Breast epithelium (tissue), 4 donors: ENCODE measurements around the gene C1orf159. TPM values are rescaled to one million over a fixed set of nuclear protein-coding genes. Genes with fewer than 3 reads are reported as not detected.

Experiments used
- DNase-seq, 2 donors: peaks; one replicate each; pipeline ENCODE4 v3.0.0-alpha.2; 2019; ENCODE audit warnings: low spot score in 2 of 2
- H3K27ac ChIP-seq, 2 donors: fragments of 200-600 bp; sonication (generic) in 1 of 2; one replicate each; pipeline ENCODE4 v1.5.1; 2016 to 2019; ENCODE audit warnings: mild to moderate bottlenecking in 1 of 2
- H3K27me3 ChIP-seq, 2 donors: fragments of 200-600 bp; sonication (generic) in 1 of 2; one replicate each; pipeline versions ENCODE4 v1.5.1 to v1.6.0; 2017 to 2019; ENCODE audit warnings: control low read depth in 1 of 2, mild to moderate bottlenecking in 1 of 2
- H3K36me3 ChIP-seq: fragments of 200-600 bp; one replicate; pipeline ENCODE4 v1.5.1; 2019
- H3K4me1 ChIP-seq, 2 donors: fragments of 200-600 bp; sonication (generic); one replicate each; pipeline ENCODE4 v1.5.1; 2016 to 2019; ENCODE audit warnings: control low read depth in 1 of 2
- H3K4me3 ChIP-seq, 3 donors: fragments of 200-600 bp; sonication (generic); 1 replicate in 2 of 3; 2 replicates in 1 of 3; pipeline ENCODE4 v1.5.1; 2016 to 2019; ENCODE audit warnings: mild to moderate bottlenecking in 3 of 3, moderate library complexity in 2 of 3
- H3K9me3 ChIP-seq, 2 donors: fragments of 200-600 bp; sonication (generic) in 1 of 2; one replicate each; pipeline ENCODE4 v1.5.1; 2016 to 2019; ENCODE audit warnings: control low read depth in 1 of 2
- POLR2A ChIP-seq: fragments of 450-650 bp; IDR thresholded peaks from one replicate; pipeline ENCODE4 v1.6.1; 2016; ENCODE audit warnings: antibody characterized with exemption, mild to moderate bottlenecking, moderate library complexity
- POLR2AphosphoS5 ChIP-seq, 3 donors: sonication (generic); formaldehyde crosslinking; IDR thresholded peaks; one replicate each; pipeline ENCODE4 v1.6.1; 2017; ENCODE audit warnings: antibody characterized with exemption in 3 of 3
- intact Hi-C: fragments of 100-400 bp; cut with DNase I; formaldehyde crosslinking; loops from one replicate; pipeline ENCODE4 v1.15.1; 2023; ENCODE audit warnings: low total_unique reads
- total RNA-seq, 3 donors: library from RNA; depleted of rRNA; stranded (reverse); fragments of >200 nt; gene quantifications; one replicate each; pipeline ENCODE4 v1.1.0, GENCODE V29; 2016
- TF ChIP-seq, protein P1 (sequence below), 3 donors: fragments of 450-650 bp; IDR thresholded peaks; one replicate each; pipeline ENCODE4 v1.5.1; 2016 to 2017; ENCODE audit warnings: antibody characterized with exemption in 3 of 3, mild to moderate bottlenecking in 3 of 3, moderate library complexity in 3 of 3

Gene C1orf159
- 10 to 100 TPM in 2 of 3 donors, 1 to 10 TPM in 1; 6.9 to 24.0 (median 12.5) TPM for total RNA-seq

DNA sequence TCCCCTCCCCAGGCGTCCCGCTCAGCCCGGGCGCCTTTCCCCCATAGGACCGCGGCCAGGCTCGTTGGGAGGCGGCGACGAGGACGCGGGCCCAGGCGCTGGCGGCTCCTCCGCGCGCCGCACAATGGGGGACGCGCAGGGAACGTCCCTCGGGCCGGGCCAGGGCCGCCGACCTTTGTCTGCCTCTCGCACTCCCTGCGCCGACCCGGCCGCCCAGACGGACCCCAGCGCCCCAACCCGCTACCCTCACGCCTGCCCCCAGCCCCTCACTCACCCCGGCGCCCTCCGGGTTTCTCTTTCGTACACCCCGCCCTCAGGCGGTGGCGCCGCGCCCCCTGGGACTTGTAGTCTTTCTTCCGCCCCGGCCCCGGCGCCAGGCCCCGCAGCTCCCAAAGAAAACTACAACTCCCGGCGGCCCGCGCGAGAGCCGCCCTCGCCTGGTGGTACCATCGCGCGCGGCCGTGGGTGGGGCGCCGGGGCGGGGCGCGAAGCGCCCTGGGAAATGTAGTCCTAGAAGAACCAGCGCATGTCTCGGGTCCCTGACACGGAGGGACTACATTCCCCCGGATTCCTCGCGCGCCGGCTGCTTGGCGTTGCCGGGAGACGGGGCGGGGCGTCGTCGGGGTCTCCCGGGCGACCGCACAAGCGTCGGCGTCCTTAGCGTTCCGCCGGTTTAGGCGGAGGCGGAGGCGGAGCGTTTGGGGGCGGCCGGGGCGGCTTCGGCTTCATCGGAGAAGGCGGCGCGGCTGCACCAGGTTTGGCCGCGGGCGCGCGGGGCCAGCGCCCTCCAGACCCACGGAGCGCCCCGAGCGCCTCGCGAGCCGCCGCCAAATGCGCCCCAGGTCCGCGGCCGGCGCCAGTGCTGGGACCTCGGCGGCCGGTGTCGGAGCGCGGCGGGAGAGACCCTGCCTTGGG lies at the start of gene C1orf159:
TSS of gene C1orf159 (minus strand) at position 304 of the 915 bp plus-strand sequence. CDS start 24,546 bp downstream, outside the sequence.
- H3K4me1 ChIP-seq, result peaks cover 0 to 2% of the 10 kb centered on the region in 2 donors
- peak; percentile 98 to 99 for DNase-seq
- H3K9me3 ChIP-seq, result peaks cover 8% of the 10 kb centered on the region in 2 donors
- H3K4me3 ChIP-seq, result peak within 1 kb of the TSS; percentile 76 to 99 (median 94)
- H3K27me3 ChIP-seq, result no peaks in the 10 kb centered on the region
- H3K36me3 ChIP-seq, result no peaks in the 10 kb centered on the region
- H3K27ac ChIP-seq, result peak within 1 kb of the TSS; percentile 87 to 89
- intact Hi-C loops, result no loop called here
- TF ChIP-seq, protein P1, sequence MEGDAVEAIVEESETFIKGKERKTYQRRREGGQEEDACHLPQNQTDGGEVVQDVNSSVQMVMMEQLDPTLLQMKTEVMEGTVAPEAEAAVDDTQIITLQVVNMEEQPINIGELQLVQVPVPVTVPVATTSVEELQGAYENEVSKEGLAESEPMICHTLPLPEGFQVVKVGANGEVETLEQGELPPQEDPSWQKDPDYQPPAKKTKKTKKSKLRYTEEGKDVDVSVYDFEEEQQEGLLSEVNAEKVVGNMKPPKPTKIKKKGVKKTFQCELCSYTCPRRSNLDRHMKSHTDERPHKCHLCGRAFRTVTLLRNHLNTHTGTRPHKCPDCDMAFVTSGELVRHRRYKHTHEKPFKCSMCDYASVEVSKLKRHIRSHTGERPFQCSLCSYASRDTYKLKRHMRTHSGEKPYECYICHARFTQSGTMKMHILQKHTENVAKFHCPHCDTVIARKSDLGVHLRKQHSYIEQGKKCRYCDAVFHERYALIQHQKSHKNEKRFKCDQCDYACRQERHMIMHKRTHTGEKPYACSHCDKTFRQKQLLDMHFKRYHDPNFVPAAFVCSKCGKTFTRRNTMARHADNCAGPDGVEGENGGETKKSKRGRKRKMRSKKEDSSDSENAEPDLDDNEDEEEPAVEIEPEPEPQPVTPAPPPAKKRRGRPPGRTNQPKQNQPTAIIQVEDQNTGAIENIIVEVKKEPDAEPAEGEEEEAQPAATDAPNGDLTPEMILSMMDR (IDR thresholded peaks at IDR 0.05), result peak in 2 of 3 donors; percentile 3 to 26
- TF ChIP-seq POLR2A (no peak), POLR2AphosphoS5 (IDR thresholded peaks at IDR 0.05) (peak in 2 of 3 donors; percentile 53 to 68)

DNA sequence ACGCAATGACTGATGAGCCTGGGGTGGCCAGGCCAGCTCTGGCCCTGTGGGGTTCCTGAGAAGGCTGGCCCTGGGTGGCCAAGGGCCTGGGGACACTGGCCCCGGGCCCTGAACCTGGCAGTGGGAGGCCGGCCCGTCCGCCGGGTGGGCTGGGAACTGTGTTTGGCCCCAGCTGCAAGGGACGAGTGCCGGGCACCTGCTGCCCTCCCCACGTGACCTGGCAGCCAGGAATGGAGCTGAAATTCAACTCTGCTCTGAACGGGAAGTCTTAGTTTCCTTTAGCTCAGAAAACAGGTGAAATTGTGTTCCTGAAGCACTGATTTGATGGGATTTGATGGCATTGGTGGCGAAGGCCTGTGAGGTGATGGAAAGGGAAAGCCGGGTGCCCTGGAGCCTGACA lies 49.6 kb upstream of the C1orf159 start:
- intact Hi-C loops, result no loop called here
- Histone ChIP-seq H3K9me3 (no peaks in the 10 kb centered on the region), H3K27me3 (peaks cover 0 to 17% of the 10 kb centered on the region in 2 donors), H3K4me3 (peak overlapping the region in 2 of 3 donors; percentile 62 to 63), H3K27ac (peak overlapping the region; percentile 90 to 92), H3K36me3 (no peaks in the 10 kb centered on the region), H3K4me1 (peaks cover 4 to 11% of the 10 kb centered on the region in 2 donors)
- no peak for DNase-seq
- TF ChIP-seq, protein P1 (IDR thresholded peaks at IDR 0.05), result no peak
- TF ChIP-seq POLR2A (no peak), POLR2AphosphoS5 (IDR thresholded peaks at IDR 0.05) (no peak)

DNA sequence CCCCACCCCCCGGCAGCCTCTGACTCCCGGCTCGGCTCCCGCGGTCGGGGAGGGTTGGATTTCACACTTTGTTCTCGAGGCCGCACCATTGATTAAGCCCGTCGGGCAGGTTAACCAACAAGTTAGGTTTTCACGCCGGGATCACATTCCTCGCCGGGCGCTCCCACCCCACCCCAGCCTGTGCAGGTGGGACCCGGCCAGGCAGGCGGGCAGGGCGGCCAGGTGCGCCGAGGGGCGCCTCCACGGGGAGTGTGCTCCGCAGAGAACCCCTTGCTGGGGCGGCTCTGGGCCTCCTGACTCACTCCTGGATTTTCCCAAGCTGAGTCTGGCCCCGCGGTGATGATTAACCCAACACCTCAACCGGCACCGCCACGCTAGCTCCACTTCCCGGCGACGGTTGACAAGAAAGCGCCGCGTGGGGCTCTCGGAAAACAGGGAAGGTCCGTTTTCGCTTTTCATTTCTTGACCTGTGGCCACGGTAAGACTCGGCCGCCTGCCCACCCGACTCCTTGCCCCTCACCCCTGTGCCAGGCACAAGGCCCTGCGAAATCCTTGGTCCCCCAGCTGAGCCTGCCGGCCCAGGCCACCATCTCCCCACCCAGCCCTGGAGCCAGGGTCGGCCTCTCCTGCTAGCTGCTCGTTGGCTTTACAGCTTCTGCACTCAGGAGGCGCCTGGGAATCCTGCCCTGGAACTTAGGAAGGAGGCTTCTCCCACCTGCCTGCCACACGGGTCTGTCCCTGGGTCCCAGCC lies 49.0 kb upstream of the C1orf159 start:
- Histone ChIP-seq H3K4me1 (peaks cover 4 to 11% of the 10 kb centered on the region in 2 donors), H3K36me3 (no peaks in the 10 kb centered on the region), H3K27me3 (peaks cover 0 to 17% of the 10 kb centered on the region in 2 donors), H3K4me3 (peak overlapping the region in 2 of 3 donors; percentile 62 to 63), H3K27ac (peak overlapping the region; percentile 90 to 92), H3K9me3 (no peaks in the 10 kb centered on the region)
- intact Hi-C loops, result no loop called here
- no peak for DNase-seq
- TF ChIP-seq POLR2A (no peak), POLR2AphosphoS5 (IDR thresholded peaks at IDR 0.05) (no peak)
- TF ChIP-seq, protein P1 (IDR thresholded peaks at IDR 0.05), result no peak

DNA sequence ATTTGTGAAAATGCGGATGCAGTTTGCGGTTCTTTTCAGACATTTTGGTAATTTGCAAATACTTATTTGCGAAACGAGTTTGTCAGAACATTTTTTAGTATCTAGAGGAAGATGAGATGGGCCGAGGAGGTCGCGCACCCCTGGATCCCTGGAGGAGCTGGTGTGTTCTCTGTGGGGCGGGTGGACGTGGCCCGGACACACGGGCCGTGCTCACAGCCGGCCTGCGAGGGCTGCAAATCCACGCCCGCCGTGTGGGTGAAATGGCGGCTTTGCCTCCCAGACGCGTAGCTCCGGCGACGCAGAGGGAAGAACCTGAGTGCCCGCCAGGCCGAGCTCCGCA lies 48.4 kb upstream of the C1orf159 start:
- no peak for DNase-seq
- Histone ChIP-seq H3K36me3 (no peaks in the 10 kb centered on the region), H3K27ac (peak overlapping the region; percentile 90 to 92), H3K27me3 (peaks cover 0 to 17% of the 10 kb centered on the region in 2 donors), H3K4me1 (peaks cover 4 to 11% of the 10 kb centered on the region in 2 donors), H3K9me3 (no peaks in the 10 kb centered on the region), H3K4me3 (peak overlapping the region in 2 of 3 donors; percentile 62 to 63)
- intact Hi-C loops, result no loop called here
- TF ChIP-seq, protein P1 (IDR thresholded peaks at IDR 0.05), result no peak
- TF ChIP-seq POLR2AphosphoS5 (IDR thresholded peaks at IDR 0.05) (no peak), POLR2A (no peak)
